ENCODE results near the gene MEGF10.
"Not testable (repeated sequence)": the region's sequence is repeated elsewhere in the genome, so short reads cannot be mapped to it uniquely, and the experiment has no call there.

MEGF10 gene

GRCh38 chr5:127290019-127290945, at the start of gene MEGF10:
Gene MEGF10, plus strand, starts transcription at chr5:127290796. Its CDS starts 40,513 bp downstream, at chr5:127331309.
- DNase-seq (ENCODE audit: low read depth, low spot score): no peak

- DNase-seq (ENCODE audit: low read depth, low spot score): no peak
Measured at GRCh38 chr5:127243011-127243410, 47.6 kb upstream of the MEGF10 start.

DNA sequence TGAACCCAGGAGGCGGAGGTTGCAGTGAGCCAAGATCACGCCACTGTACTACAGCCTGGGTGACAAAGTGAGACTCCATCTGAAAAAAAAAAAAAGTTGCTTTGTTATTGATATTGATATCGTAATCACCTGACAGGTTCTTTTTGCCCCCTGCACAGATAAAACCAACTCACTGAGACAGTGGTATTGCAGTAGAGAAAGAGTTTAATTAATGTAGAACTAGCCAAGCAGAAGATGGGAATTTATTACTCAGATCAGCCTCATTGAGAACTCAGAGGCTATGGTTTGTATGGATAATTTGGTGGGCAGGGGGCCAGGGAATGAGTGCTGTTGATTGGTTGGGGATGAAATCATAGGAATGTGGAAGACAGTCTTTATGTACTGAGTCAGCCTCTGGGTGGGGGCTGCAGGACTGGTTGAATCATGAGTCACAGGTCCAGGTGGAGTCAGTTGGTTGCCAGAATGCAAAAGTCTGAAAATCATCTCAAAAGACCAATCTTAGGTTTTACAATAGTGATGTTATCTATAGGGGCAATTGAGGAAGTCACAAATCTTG, 35.8 kb upstream of the MEGF10 start:
- no peak for DNase-seq (ENCODE audit: low read depth, low spot score)

DNA sequence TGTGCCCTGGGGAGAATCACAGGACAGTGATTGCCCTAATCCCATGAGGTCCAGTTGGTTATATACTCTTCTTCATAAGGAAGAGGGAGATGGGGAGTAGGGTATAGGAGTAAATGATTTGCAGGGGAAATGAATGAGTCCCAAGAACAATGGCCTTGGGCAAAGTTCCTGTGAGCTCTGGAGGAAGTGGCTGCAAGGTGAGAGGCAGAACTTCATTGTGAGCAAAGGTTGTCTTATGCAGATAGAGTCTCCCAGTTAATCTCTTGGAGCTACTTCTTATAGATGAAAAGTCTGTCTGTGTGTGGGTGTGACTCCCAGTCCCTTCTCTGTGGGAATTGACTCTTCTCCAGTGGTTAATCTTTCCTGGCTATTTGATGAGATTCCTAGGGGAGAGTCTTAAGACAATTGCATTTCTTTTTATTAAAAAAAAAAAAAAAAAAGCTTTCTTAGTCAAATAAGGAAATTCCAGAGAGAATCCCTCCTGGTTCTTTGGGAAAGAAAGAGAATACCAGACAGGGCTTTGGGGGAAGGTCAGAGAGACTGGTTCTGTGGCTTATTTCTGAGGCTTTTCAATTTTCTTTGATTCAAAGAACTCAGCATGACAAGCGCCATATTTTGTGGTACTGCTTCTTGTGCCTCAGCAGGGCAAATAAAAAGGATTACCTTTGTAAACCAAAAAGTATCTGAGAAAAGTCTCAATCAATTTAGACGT, 33.6 kb upstream of the MEGF10 start:
- DNase-seq (ENCODE audit: low read depth, low spot score): no peak

DNA sequence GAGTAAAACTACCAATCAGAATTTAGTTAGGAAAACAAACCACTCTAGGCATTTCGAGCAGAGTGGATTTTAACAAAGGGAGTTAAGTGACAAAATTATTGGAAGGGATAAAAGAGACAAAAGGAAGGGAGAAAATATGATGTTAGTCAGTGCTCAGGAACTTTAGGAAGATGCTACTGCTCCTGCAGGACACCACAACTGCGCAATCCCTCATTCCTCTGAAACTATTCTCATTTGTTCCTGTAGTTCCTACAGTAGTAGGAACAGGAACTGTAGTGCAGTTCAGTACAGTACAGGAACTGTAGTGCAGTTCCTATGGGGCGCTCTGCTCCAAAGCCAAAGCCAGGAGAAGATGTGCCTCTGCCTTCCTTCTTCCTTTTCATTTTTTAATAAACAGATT, 29.9 kb upstream of the MEGF10 start:
- no peak for DNase-seq (ENCODE audit: low read depth, low spot score)

DNA sequence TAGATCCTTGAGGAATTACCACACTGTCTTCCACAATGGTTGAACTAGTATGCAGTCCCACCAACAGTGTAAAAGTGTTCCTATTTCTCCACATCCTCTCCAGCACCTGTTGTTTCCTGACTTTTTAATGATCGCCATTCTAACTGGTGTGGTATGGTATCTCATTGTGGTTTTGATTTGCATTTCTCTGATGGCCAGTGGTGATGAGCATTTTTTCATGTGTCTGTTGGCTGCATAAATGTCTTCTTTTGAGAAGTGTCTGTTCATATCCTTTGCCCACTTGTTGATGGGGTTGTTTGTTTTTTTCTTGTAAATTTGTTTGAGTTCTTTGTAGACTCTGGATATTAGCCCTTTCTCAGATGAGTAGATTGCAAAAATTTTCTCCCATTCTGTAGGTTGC, 25.1 kb upstream of the MEGF10 start:
- not testable (repeated sequence) for DNase-seq (ENCODE audit: low read depth, low spot score)

DNA sequence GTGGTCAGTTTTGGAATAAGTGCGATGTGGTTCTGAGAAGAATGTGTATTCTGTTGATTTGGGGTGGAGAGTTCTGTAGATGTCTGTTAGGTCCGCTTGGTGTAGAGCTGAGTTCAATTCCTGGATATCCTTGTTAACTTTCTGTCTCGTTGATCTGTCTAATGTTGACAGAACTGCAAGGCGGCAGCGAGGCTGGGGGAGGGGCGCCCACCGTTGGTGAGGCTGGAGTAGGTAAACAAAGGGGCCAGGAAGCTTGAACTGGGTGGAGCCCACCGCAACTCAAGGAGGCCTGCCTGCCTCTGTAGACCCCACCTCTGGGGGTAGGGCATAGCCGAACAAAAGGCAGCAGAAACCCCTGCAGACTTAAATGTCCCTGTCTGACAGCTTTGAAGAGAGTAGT, 22.3 kb upstream of the MEGF10 start:
- DNase-seq (ENCODE audit: low read depth, low spot score): not testable (repeated sequence)

- DNase-seq (ENCODE audit: low read depth, low spot score): not testable (repeated sequence)
Measured at GRCh38 chr5:127270713-127271112, 19.9 kb upstream of the MEGF10 start.

- no peak for DNase-seq (ENCODE audit: low read depth, low spot score)
Measured at GRCh38 chr5:127275641-127276193, 14.9 kb upstream of the MEGF10 start.

GRCh38 chr5:127280491-127281220, 9.9 kb upstream of the MEGF10 start:
- DNase-seq (ENCODE audit: low read depth, low spot score): no peak

GRCh38 chr5:127281609-127282008, 9.0 kb upstream of the MEGF10 start:
- DNase-seq (ENCODE audit: low read depth, low spot score): no peak

GRCh38 chr5:127288676-127289075, 1.9 kb upstream of the MEGF10 start:
- DNase-seq (ENCODE audit: low read depth, low spot score): no peak

GRCh38 chr5:127290946-127291693, 524 bp downstream of the MEGF10 start:
- no peak for DNase-seq (ENCODE audit: low read depth, low spot score)

GRCh38 chr5:127292030-127292735, 1.6 kb downstream of the MEGF10 start:
- DNase-seq (ENCODE audit: low read depth, low spot score): no peak

- DNase-seq (ENCODE audit: low read depth, low spot score): no peak
Measured at GRCh38 chr5:127293373-127293772, 2.8 kb downstream of the MEGF10 start.

DNA sequence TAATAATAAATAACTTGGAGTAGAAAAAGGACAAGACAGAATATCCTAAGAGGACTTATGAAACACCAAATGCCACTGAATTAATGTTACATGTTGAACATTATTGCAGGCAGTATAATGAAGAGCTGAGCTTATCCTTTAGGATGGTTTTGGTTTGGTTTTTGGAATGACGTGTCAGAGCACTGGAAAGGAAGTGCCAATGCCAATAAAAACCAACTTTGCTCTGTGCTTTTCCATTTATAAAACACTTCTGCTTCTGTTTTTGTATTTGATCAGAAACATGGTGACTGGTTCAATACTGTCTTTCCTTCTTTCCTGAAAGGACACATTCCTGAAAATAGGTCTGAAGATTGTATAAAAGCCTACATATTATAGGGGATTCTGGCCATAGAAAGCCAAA, 4.2 kb downstream of the MEGF10 start:
- no peak for DNase-seq (ENCODE audit: low read depth, low spot score)

DNA sequence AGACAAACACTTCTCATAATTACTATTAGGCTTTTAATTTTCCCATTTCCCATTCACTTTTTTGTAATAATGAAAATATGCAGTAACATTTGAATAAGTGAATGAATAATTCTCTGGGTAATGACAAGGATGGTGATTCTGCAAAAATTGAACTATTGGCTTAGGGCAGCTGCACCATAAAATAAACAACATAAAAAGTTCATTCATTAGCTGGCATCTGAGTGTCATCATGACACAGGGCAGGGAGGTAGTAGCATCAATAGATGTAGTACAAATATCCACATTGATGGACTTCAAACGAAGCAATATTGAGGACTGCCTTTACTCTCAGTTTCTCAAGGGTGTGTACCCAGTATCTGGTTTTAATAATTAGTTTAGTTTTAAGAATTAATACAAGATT, 4.9 kb downstream of the MEGF10 start:
- no peak for DNase-seq (ENCODE audit: low read depth, low spot score)

GRCh38 chr5:127296321-127296720, 5.7 kb downstream of the MEGF10 start:
- DNase-seq (ENCODE audit: low read depth, low spot score): no peak

GRCh38 chr5:127296894-127297293, 6.3 kb downstream of the MEGF10 start:
- DNase-seq (ENCODE audit: low read depth, low spot score): not testable (repeated sequence)

Data from iPS DF 19.7 (cell line).